WTC11 (cell line): ENCODE measurements around the gene MANSC1. TPM values are rescaled to one million over a fixed set of nuclear protein-coding genes. Genes with fewer than 3 reads are reported as not detected.

Source experiments
- ATAC-seq: fragments of 200-7000 bp; cut with Tn5 transposase; 2 replicates; pipeline ENCODE4 v1.10.0; 2021; ENCODE audit warnings: mild to moderate bottlenecking, moderate library complexity
- CTCF ChIA-PET: fragments of 300-600 bp; sonication (Branson Sonifier 250); formaldehyde crosslinking; loops from one replicate; lab custom pipeline; 2021; ENCODE audit warnings: antibody characterized with exemption; lab: Charles Lee
- POLR2A ChIA-PET: fragments of 350-600 bp; sonication (Branson Sonifier 250); formaldehyde crosslinking; loops from one replicate; lab custom pipeline; 2021; ENCODE audit warnings: antibody characterized with exemption; lab: Charles Lee
- DNase-seq: peaks from one replicate; pipeline ENCODE4 v3.0.0; 2021; ENCODE audit warnings: low spot score
- H3K27ac Mint-ChIP-seq: 2 replicates; pipeline ENCODE4 v1.8.0; 2021; ENCODE audit warnings: mixed read lengths
- H3K27me3 Mint-ChIP-seq: 2 replicates; pipeline ENCODE4 v1.8.0; 2021; ENCODE audit warnings: low read depth, mild to moderate bottlenecking, moderate library complexity, mixed read lengths
- H3K36me3 Mint-ChIP-seq: 2 replicates; pipeline ENCODE4 v1.8.0; 2021; ENCODE audit warnings: mixed read lengths
- H3K4me1 Mint-ChIP-seq: 2 replicates; pipeline ENCODE4 v1.8.0; 2022; ENCODE audit warnings: mixed read lengths
- H3K4me3 Mint-ChIP-seq: 2 replicates; pipeline ENCODE4 v1.8.0; 2021; ENCODE audit warnings: mild to moderate bottlenecking, moderate library complexity, mixed read lengths
- H3K9me3 Mint-ChIP-seq: 2 replicates; pipeline ENCODE4 v1.8.0; 2021; ENCODE audit warnings: mixed read lengths
- FOXJ3 ChIP-seq: sonication (generic); formaldehyde crosslinking; IDR thresholded peaks from 2 replicates; pipeline ENCODE4 v1.9.0; 2021; ENCODE audit warnings: missing genetic modification reagents, mild to moderate bottlenecking, borderline replicate concordance
- FOXK1 ChIP-seq: sonication (generic); formaldehyde crosslinking; IDR thresholded peaks from 2 replicates; pipeline ENCODE4 v1.8.0; 2022; ENCODE audit warnings: mild to moderate bottlenecking, moderate library complexity, missing genetic modification reagents
- GABPB1 ChIP-seq: sonication (generic); formaldehyde crosslinking; IDR thresholded peaks from 2 replicates; pipeline ENCODE4 v1.8.1; 2023; ENCODE audit warnings: mild to moderate bottlenecking, missing genetic modification reagents
- NR1H2 ChIP-seq: sonication (generic); formaldehyde crosslinking; IDR thresholded peaks from 2 replicates; pipeline ENCODE4 v1.9.0; 2021; ENCODE audit warnings: mild to moderate bottlenecking, moderate library complexity, missing genetic modification reagents
- NR3C1 ChIP-seq: sonication (generic); formaldehyde crosslinking; conservative IDR thresholded peaks from 2 replicates; pipeline ENCODE4 v1.8.1; 2023; ENCODE audit warnings: low read depth, mild to moderate bottlenecking, missing genetic modification reagents
- PRRX2 ChIP-seq: fragments of 250-450 bp; sonication (Bioruptor Pico); IDR thresholded peaks from 2 replicates; pipeline ENCODE4 v1.8.0; 2021; ENCODE audit warnings: mild to moderate bottlenecking
- RELA ChIP-seq: sonication (generic); formaldehyde crosslinking; IDR thresholded peaks from 2 replicates; pipeline ENCODE4 v1.8.1; 2022; ENCODE audit warnings: missing genetic modification reagents, mild to moderate bottlenecking, borderline replicate concordance
- RORB ChIP-seq: fragments of 250-450 bp; sonication (Bioruptor Pico); IDR thresholded peaks from 2 replicates; pipeline ENCODE4 v1.9.0; 2021; ENCODE audit warnings: mild to moderate bottlenecking
- TEAD4 ChIP-seq: sonication (generic); formaldehyde crosslinking; IDR thresholded peaks from 2 replicates; pipeline ENCODE4 v1.8.0; 2022; ENCODE audit warnings: mild to moderate bottlenecking, missing genetic modification reagents
- ZNF121 ChIP-seq: sonication (generic); formaldehyde crosslinking; IDR thresholded peaks from 2 replicates; pipeline ENCODE4 v1.8.0; 2023; ENCODE audit warnings: missing genetic modification reagents
- ZNF317 ChIP-seq: sonication (generic); formaldehyde crosslinking; IDR thresholded peaks from 2 replicates; pipeline ENCODE4 v1.8.1; 2023; ENCODE audit warnings: low read depth, mild to moderate bottlenecking, moderate library complexity, missing genetic modification reagents, borderline replicate concordance
- ZNF416 ChIP-seq: fragments of 250-450 bp; sonication (Bioruptor Pico); IDR thresholded peaks from 2 replicates; pipeline ENCODE4 v1.9.0; 2021; ENCODE audit warnings: mild to moderate bottlenecking, inconsistent platforms
- ZNF423 ChIP-seq: fragments of 250-450 bp; sonication (Bioruptor Pico); IDR thresholded peaks from 2 replicates; pipeline ENCODE4 v2.1.2; 2022; ENCODE audit warnings: mild to moderate bottlenecking, moderate library complexity
- total RNA-seq: library from RNA; stranded (reverse); gene quantifications from 3 replicates; pipeline ENCODE4 v1.2.3, GENCODE V29; 2021
- TF ChIP-seq, protein P1 (sequence below): sonication (generic); formaldehyde crosslinking; IDR thresholded peaks from 2 replicates; pipeline ENCODE4 v1.8.0; 2022; ENCODE audit warnings: mild to moderate bottlenecking, missing genetic modification reagents
- TF ChIP-seq, protein P2 (sequence below): fragments of 250-450 bp; sonication (Bioruptor Pico); IDR thresholded peaks from 2 replicates; pipeline ENCODE4 v1.9.0; 2021; ENCODE audit warnings: moderate library complexity, mild to moderate bottlenecking, inconsistent platforms, borderline replicate concordance
- TF ChIP-seq, protein P3 (sequence below): fragments of 250-450 bp; sonication (Bioruptor Pico); IDR thresholded peaks from 2 replicates; pipeline ENCODE4 v1.8.0; 2021; ENCODE audit warnings: mild to moderate bottlenecking
- TF ChIP-seq, protein P4 (sequence below): sonication (generic); formaldehyde crosslinking; IDR thresholded peaks from 2 replicates; pipeline ENCODE4 v1.8.1; 2023; ENCODE audit warnings: mild to moderate bottlenecking, missing genetic modification reagents
- TF ChIP-seq, protein P5 (sequence below): sonication (generic); formaldehyde crosslinking; IDR thresholded peaks from 2 replicates; pipeline ENCODE4 v1.8.1; 2023; ENCODE audit warnings: mild to moderate bottlenecking, missing genetic modification reagents

The MANSC1 gene
- total RNA-seq, 1 experiment from 2014 or later = 6.8 TPM

DNA sequence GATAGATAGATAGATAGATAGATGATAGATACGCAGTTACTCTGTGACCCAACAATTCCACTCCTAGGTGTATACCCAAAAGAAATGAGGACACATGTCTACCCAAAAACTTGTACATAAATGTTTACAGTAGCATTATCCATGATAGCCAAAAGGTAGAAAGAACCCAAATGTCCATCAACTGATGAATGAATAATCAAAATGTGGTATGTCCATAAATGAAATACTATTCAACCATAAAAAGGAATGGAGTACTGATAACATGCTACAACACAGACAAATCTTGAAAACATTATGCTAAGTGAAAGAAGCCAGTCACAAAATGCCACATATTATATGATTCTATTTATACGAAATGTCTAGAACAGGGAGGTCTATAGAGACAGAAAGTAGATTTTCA, 47.1 kb downstream of the MANSC1 start:
- CTCF ChIA-PET = no interaction called here
- H3K27me3 Mint-ChIP-seq = no peaks in the 10 kb centered on the region
- TF ChIP-seq ZNF423 (no peak), RELA (CRISPR knock-in tag) (no peak), FOXJ3 (CRISPR knock-in tag) (no peak), RORB (CRISPR knock-in tag) (no peak)
- TF ChIP-seq, protein P1, sequence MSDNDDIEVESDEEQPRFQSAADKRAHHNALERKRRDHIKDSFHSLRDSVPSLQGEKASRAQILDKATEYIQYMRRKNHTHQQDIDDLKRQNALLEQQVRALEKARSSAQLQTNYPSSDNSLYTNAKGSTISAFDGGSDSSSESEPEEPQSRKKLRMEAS (CRISPR knock-in tag) = no peak
- TF ChIP-seq, protein P2, sequence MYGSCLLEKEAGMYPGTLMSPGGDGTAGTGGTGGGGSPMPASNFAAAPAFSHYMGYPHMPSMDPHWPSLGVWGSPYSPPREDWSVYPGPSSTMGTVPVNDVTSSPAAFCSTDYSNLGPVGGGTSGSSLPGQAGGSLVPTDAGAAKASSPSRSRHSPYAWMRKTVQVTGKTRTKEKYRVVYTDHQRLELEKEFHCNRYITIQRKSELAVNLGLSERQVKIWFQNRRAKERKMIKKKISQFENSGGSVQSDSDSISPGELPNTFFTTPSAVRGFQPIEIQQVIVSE = no peak
- TF ChIP-seq, all 79 proteins: peak for 0
- ATAC-seq (no peak), DNase-seq (no peak)
- POLR2A ChIA-PET = no interaction called here
- Mint-ChIP-seq H3K9me3 (peaks cover 5% of the 10 kb centered on the region), H3K4me3 (no peak overlapping the region), H3K27ac (no peak overlapping the region), H3K36me3 (peaks cover 3% of the 10 kb centered on the region; the same call in 1 of the 2 replicates), H3K4me1 (no peaks in the 10 kb centered on the region)

DNA sequence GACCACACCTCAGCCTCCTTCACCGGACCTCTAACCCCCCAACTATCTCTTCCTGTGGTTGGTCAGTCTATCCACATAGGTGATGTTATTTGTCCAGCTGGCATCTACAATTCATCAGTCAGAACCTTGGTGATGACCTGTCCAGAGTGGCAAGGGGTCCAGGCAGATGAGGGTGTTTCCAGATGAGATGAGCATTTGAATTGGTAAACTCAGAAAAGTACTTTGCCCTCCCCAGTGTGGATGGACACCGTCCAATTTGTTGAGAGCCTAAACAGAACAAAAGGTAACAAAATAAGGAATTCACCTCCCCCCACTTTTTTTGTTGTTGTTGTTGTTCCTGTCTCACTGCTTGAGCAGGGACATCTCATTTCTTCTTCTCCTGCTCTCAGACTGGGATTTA, 48.9 kb downstream of the MANSC1 start:
- DNase-seq = no peak
- CTCF ChIA-PET = no interaction called here
- Mint-ChIP-seq H3K4me1 (no peaks in the 10 kb centered on the region), H3K27ac (no peak overlapping the region), H3K27me3 (no peaks in the 10 kb centered on the region), H3K36me3 (peaks cover 3% of the 10 kb centered on the region; the same call in 1 of the 2 replicates), H3K4me3 (no peak overlapping the region), H3K9me3 (peaks cover 5% of the 10 kb centered on the region)
- no peak for ATAC-seq
- POLR2A ChIA-PET = no interaction called here
- TF ChIP-seq TEAD4 (CRISPR knock-in tag) = no peak
- TF ChIP-seq, protein P3, sequence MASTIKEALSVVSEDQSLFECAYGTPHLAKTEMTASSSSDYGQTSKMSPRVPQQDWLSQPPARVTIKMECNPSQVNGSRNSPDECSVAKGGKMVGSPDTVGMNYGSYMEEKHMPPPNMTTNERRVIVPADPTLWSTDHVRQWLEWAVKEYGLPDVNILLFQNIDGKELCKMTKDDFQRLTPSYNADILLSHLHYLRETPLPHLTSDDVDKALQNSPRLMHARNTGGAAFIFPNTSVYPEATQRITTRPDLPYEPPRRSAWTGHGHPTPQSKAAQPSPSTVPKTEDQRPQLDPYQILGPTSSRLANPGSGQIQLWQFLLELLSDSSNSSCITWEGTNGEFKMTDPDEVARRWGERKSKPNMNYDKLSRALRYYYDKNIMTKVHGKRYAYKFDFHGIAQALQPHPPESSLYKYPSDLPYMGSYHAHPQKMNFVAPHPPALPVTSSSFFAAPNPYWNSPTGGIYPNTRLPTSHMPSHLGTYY (CRISPR knock-in tag) = no peak
- TF ChIP-seq, protein P1 (CRISPR knock-in tag) = no peak
- TF ChIP-seq GABPB1 (CRISPR knock-in tag) = no peak
- no peak for TF ChIP-seq FOXJ3 (CRISPR knock-in tag)
- TF ChIP-seq NR1H2 (CRISPR knock-in tag) = no peak
- TF ChIP-seq ZNF416 (CRISPR knock-in tag) = no peak
- no peak for TF ChIP-seq FOXK1
- no peak for TF ChIP-seq NR3C1 (CRISPR knock-in tag)
- no peak for TF ChIP-seq ZNF317 (CRISPR knock-in tag)
- no peak for TF ChIP-seq ZNF121
- TF ChIP-seq, protein P4, sequence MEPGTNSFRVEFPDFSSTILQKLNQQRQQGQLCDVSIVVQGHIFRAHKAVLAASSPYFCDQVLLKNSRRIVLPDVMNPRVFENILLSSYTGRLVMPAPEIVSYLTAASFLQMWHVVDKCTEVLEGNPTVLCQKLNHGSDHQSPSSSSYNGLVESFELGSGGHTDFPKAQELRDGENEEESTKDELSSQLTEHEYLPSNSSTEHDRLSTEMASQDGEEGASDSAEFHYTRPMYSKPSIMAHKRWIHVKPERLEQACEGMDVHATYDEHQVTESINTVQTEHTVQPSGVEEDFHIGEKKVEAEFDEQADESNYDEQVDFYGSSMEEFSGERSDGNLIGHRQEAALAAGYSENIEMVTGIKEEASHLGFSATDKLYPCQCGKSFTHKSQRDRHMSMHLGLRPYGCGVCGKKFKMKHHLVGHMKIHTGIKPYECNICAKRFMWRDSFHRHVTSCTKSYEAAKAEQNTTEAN (CRISPR knock-in tag) = no peak
- TF ChIP-seq, protein P5, sequence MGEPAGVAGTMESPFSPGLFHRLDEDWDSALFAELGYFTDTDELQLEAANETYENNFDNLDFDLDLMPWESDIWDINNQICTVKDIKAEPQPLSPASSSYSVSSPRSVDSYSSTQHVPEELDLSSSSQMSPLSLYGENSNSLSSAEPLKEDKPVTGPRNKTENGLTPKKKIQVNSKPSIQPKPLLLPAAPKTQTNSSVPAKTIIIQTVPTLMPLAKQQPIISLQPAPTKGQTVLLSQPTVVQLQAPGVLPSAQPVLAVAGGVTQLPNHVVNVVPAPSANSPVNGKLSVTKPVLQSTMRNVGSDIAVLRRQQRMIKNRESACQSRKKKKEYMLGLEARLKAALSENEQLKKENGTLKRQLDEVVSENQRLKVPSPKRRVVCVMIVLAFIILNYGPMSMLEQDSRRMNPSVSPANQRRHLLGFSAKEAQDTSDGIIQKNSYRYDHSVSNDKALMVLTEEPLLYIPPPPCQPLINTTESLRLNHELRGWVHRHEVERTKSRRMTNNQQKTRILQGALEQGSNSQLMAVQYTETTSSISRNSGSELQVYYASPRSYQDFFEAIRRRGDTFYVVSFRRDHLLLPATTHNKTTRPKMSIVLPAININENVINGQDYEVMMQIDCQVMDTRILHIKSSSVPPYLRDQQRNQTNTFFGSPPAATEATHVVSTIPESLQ (CRISPR knock-in tag) = no peak
- TF ChIP-seq PRRX2 (CRISPR knock-in tag) = no peak
